Measurements from ENCODE around the gene ZXDB.
"Not testable (repeated sequence)": the region's sequence is repeated elsewhere in the genome, so short reads cannot be mapped to it uniquely, and the experiment has no call there.

GRCh38 chrX:57629438-57629837 lies 37.6 kb downstream of the ZXDB start:
- TF ChIP-seq, protein P1, sequence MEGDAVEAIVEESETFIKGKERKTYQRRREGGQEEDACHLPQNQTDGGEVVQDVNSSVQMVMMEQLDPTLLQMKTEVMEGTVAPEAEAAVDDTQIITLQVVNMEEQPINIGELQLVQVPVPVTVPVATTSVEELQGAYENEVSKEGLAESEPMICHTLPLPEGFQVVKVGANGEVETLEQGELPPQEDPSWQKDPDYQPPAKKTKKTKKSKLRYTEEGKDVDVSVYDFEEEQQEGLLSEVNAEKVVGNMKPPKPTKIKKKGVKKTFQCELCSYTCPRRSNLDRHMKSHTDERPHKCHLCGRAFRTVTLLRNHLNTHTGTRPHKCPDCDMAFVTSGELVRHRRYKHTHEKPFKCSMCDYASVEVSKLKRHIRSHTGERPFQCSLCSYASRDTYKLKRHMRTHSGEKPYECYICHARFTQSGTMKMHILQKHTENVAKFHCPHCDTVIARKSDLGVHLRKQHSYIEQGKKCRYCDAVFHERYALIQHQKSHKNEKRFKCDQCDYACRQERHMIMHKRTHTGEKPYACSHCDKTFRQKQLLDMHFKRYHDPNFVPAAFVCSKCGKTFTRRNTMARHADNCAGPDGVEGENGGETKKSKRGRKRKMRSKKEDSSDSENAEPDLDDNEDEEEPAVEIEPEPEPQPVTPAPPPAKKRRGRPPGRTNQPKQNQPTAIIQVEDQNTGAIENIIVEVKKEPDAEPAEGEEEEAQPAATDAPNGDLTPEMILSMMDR (conservative IDR thresholded peaks at IDR 0.05; ENCODE audit: low read length), result not testable (repeated sequence)
- TF ChIP-seq EZH2phosphoT487 (IDR thresholded peaks at IDR 0.05; ENCODE audit: borderline replicate concordance), result not testable (repeated sequence)
